22Rv1 (cell line): ENCODE results near the gene CAPN8.

Source experiments
- CTCF ChIP-seq: fragments of 450-650 bp; IDR thresholded peaks from 2 replicates; pipeline ENCODE4 v1.5.1; 2017; ENCODE audit warnings: mild to moderate bottlenecking
- ZFX ChIP-seq: fragments of 450-650 bp; IDR thresholded peaks from 2 replicates; pipeline ENCODE4 v1.6.1; 2017; ENCODE audit warnings: antibody characterized with exemption, borderline replicate concordance

GRCh38 chr1:223669003-223669795, 3.7 kb upstream of the CAPN8 start:
- TF ChIP-seq CTCF (no peak), ZFX (no peak)
